ENCODE results near the gene KIF1C.

KIF1C gene

DNA sequence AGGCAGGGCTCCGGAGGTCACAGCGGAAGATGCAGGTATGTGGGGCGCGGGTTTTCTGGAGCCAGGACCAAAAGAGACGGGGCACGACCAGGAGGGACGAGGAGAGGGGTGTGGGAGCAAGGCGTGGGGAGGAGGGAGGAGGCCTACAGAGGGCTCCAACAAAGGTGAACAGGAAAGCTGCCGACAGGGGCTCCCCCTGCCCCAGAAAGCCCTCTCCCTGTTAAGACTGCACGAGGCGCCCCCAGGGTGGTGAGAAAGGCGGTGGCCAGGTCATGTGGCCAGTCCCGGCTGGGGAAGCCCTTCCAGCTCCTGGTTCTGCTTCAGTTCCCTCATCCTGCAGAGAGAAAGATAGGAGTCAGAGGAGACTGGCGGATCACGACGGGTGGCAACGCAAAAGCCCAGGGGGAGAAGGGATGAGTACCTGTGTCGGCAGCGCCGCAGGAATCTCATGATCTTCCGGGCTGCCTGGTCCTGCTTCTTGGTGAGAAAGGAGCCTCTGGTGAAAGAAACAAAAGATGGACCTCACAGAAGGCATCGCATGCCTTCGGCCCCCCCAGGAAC lies 29.2 kb upstream of the KIF1C start:
- Histone ChIP-seq H2AFZ (peak overlapping the region; percentile 97), H3K9me3 (ENCODE audit: control insufficient read depth, low read length) (no peaks in the 10 kb centered on the region), H3K27ac (peak overlapping the region; percentile 99), H3K9ac (no peak overlapping the region), H3K4me3 (ENCODE audit: low read depth, low read length) (peak overlapping the region; percentile 92), H3K36me3 (ENCODE audit: control insufficient read depth, insufficient read depth, low read length) (no peaks in the 10 kb centered on the region), H3K79me2 (peaks cover 2% of the 10 kb centered on the region), H3K4me1 (peaks cover 10% of the 10 kb centered on the region), H3K27me3 (ENCODE audit: control insufficient read depth, insufficient read depth, low read length) (no peaks in the 10 kb centered on the region), H3K4me2 (ENCODE audit: low read length) (peak overlapping the region; percentile 99)
- TF ChIP-seq, protein P1, sequence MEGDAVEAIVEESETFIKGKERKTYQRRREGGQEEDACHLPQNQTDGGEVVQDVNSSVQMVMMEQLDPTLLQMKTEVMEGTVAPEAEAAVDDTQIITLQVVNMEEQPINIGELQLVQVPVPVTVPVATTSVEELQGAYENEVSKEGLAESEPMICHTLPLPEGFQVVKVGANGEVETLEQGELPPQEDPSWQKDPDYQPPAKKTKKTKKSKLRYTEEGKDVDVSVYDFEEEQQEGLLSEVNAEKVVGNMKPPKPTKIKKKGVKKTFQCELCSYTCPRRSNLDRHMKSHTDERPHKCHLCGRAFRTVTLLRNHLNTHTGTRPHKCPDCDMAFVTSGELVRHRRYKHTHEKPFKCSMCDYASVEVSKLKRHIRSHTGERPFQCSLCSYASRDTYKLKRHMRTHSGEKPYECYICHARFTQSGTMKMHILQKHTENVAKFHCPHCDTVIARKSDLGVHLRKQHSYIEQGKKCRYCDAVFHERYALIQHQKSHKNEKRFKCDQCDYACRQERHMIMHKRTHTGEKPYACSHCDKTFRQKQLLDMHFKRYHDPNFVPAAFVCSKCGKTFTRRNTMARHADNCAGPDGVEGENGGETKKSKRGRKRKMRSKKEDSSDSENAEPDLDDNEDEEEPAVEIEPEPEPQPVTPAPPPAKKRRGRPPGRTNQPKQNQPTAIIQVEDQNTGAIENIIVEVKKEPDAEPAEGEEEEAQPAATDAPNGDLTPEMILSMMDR (IDR thresholded peaks at IDR 0.05), result no peak

DNA sequence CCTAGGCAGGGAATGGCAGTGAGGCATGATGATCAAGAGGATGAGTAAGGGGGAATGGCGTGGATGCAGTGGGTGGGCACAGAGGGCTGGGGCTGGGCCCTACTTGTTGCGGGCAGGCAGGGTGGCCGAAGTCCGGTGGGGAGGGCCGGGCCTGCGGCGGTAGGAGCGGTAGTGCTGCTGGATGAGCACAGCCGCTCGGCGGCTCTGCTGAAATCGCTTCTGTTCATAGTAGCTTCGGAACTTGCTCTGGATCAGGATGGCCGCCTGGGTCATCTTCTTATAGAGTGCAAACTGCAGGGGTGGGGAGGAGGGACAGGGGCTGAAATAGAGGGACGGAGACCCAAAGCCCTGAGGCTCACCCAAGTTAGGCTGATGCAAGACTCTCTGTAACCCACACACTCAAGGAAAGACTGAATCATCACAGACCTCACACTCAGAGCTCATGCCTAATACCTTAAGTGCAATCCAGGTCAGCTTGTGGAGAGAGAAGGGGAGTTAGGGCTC lies 28.7 kb upstream of the KIF1C start:
- H3K9ac ChIP-seq, result no peak overlapping the region
- H3K36me3 ChIP-seq (ENCODE audit: control insufficient read depth, insufficient read depth, low read length), result no peaks in the 10 kb centered on the region
- TF ChIP-seq, protein P1 (IDR thresholded peaks at IDR 0.05), result no peak
- H3K4me3 ChIP-seq (ENCODE audit: low read depth, low read length), result peak overlapping the region; percentile 92
- peaks cover 2% of the 10 kb centered on the region for H3K79me2 ChIP-seq
- H2AFZ ChIP-seq, result no peak overlapping the region
- no peaks in the 10 kb centered on the region for H3K27me3 ChIP-seq (ENCODE audit: control insufficient read depth, insufficient read depth, low read length)
- peak overlapping the region; percentile 99 for H3K4me2 ChIP-seq (ENCODE audit: low read length)
- H3K27ac ChIP-seq, result peak overlapping the region; percentile 99
- H3K9me3 ChIP-seq (ENCODE audit: control insufficient read depth, low read length), result no peaks in the 10 kb centered on the region
- H3K4me1 ChIP-seq, result peaks cover 10% of the 10 kb centered on the region

DNA sequence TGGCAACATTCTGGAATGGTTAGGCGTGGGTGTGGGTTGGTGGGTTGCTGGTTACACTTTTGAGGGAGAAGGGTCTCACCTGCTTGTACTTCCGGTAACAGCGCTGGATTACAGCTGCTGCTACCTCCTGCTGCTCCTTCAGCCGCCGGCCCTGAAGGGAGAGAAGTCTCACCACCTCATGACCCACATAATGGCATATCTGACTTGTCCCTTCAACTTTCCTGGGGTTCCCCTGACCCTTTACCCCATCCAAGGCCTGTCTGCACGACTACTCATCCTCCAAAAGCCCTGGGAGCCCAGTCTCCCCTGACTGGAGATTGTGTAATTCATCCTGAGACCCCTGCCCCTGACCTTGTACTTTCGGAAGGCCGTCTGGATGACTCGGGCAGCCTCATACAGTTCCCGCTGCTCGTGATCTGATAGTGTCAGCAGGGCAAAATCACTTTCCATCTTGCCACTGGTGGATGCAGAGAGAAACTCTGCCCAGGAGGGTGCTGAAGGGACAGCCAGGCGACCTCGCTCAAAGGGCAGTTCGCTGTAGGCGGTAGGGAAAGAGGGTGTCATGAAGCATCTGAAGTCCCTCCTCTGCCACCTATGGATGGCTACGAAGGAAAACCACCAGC lies 28.1 kb upstream of the KIF1C start:
- TF ChIP-seq, protein P1 (IDR thresholded peaks at IDR 0.05), result no peak
- Histone ChIP-seq H3K36me3 (ENCODE audit: control insufficient read depth, insufficient read depth, low read length) (no peaks in the 10 kb centered on the region), H3K4me3 (ENCODE audit: low read depth, low read length) (no peak overlapping the region)

DNA sequence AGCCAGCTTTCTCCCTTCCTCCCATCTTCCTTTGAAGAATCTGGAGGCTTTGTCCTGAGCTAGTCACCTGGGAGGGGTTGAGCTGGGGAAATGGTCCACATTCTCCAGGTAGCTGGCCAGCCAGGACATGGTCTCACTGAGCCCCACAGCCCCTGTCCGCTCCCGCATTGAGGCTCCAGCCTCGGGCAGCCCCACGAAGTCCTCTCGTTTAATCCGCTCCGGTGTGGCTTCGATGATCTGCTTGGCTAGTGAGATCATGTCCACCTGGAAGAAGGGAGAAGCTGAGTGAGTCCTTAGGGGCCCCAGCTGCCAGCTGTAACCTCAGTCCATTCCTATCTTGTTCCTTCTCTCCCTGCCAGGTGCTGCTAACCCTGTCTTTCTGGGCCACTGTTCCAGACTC lies 27.5 kb upstream of the KIF1C start:
- H3K36me3 ChIP-seq (ENCODE audit: control insufficient read depth, insufficient read depth, low read length), result no peaks in the 10 kb centered on the region
- H3K27ac ChIP-seq, result no peak overlapping the region
- no peaks in the 10 kb centered on the region for H3K27me3 ChIP-seq (ENCODE audit: control insufficient read depth, insufficient read depth, low read length)
- H2AFZ ChIP-seq, result no peak overlapping the region
- no peak overlapping the region for H3K4me3 ChIP-seq (ENCODE audit: low read depth, low read length)
- H3K4me2 ChIP-seq (ENCODE audit: low read length), result no peak overlapping the region
- peaks cover 10% of the 10 kb centered on the region for H3K4me1 ChIP-seq
- TF ChIP-seq, protein P1 (IDR thresholded peaks at IDR 0.05), result no peak
- H3K9ac ChIP-seq, result no peak overlapping the region
- H3K9me3 ChIP-seq (ENCODE audit: control insufficient read depth, low read length), result no peaks in the 10 kb centered on the region
- peaks cover 1% of the 10 kb centered on the region for H3K79me2 ChIP-seq

More for the DNA sequence above, 28.1 kb upstream of the KIF1C start:
- Histone ChIP-seq H3K4me1 (peaks cover 10% of the 10 kb centered on the region), H2AFZ (no peak overlapping the region), H3K4me2 (ENCODE audit: low read length) (no peak overlapping the region), H3K9ac (no peak overlapping the region), H3K27ac (no peak overlapping the region), H3K9me3 (ENCODE audit: control insufficient read depth, low read length) (no peaks in the 10 kb centered on the region), H3K79me2 (peaks cover 2% of the 10 kb centered on the region), H3K27me3 (ENCODE audit: control insufficient read depth, insufficient read depth, low read length) (no peaks in the 10 kb centered on the region)

Measured in parathyroid adenoma (tissue), 2 donors.